HG03135 (cell line): ENCODE measurements around the gene ZNFX1.

ENCODE experiments used
- ATAC-seq: cut with Tn5 transposase; IDR thresholded peaks from one replicate; pipeline ENCODE4 v1.9.1; 2021; ENCODE audit warnings: mild to moderate bottlenecking, moderate library complexity; ENCODE audit not compliant: unreplicated experiment

The ZNFX1 gene

GRCh38 chr20:49279677-49280462, 2.0 kb upstream of the ZNFX1 start:
- no peak for ATAC-seq

GRCh38 chr20:49278818-49279676, 1.2 kb upstream of the ZNFX1 start:
- no peak for ATAC-seq

GRCh38 chr20:49277786-49278035, 146 bp downstream of the ZNFX1 start:
- no peak for ATAC-seq

- ATAC-seq = no peak
Measured at GRCh38 chr20:49276961-49277785, 684 bp downstream of the ZNFX1 start.

- ATAC-seq = no peak
Measured at GRCh38 chr20:49276161-49276960, 1.5 kb downstream of the ZNFX1 start.

GRCh38 chr20:49275636-49276035, 2.2 kb downstream of the ZNFX1 start:
- ATAC-seq = no peak

- no peak for ATAC-seq
Measured at GRCh38 chr20:49275216-49275615, 2.6 kb downstream of the ZNFX1 start.

- no peak for ATAC-seq
Measured at GRCh38 chr20:49273696-49274277, 4.1 kb downstream of the ZNFX1 start.

GRCh38 chr20:49272654-49273053, 5.2 kb downstream of the ZNFX1 start:
- no peak for ATAC-seq

GRCh38 chr20:49270736-49271135, 7.1 kb downstream of the ZNFX1 start:
- no peak for ATAC-seq

- no peak for ATAC-seq
Measured at GRCh38 chr20:49270177-49270576, 7.7 kb downstream of the ZNFX1 start.

GRCh38 chr20:49268600-49269365, 9.1 kb downstream of the ZNFX1 start:
- ATAC-seq = no peak

- ATAC-seq = no peak
Measured at GRCh38 chr20:49267327-49267726, 10.5 kb downstream of the ZNFX1 start.

- ATAC-seq = no peak
Measured at GRCh38 chr20:49262444-49262843, 15.4 kb downstream of the ZNFX1 start.

- no peak for ATAC-seq
Measured at GRCh38 chr20:49261173-49261572, 16.7 kb downstream of the ZNFX1 start.

GRCh38 chr20:49260218-49260617, 17.6 kb downstream of the ZNFX1 start:
- ATAC-seq = no peak

- no peak for ATAC-seq
Measured at GRCh38 chr20:49259799-49260198, 18.1 kb downstream of the ZNFX1 start.

GRCh38 chr20:49259284-49259683, 18.6 kb downstream of the ZNFX1 start:
- no peak for ATAC-seq

- ATAC-seq = no peak
Measured at GRCh38 chr20:49256261-49256660, 21.6 kb downstream of the ZNFX1 start.
